NCI-H748 (cell line): ENCODE data around the gene PIEZO2.
"Not testable (repeated sequence)": the region's sequence is repeated elsewhere in the genome, so short reads cannot be mapped to it uniquely, and the experiment has no call there.

Source experiments
- DNase-seq: peaks from one replicate; lab custom pipeline; 2025; ENCODE audit not compliant: unreplicated experiment; lab: John Stamatoyannopoulos, UW

PIEZO2 gene

GRCh38 chr18:10850840-10851239 lies 298.5 kb downstream of the PIEZO2 start:
- DNase-seq = no peak

GRCh38 chr18:10850216-10850615 lies 299.2 kb downstream of the PIEZO2 start:
- no peak for DNase-seq

- DNase-seq = no peak
Observed at GRCh38 chr18:10847907-10848306, 301.5 kb downstream of the PIEZO2 start.

- DNase-seq = no peak
Observed at GRCh38 chr18:10847408-10847790, 302.0 kb downstream of the PIEZO2 start.

GRCh38 chr18:10846657-10847407 lies 302.5 kb downstream of the PIEZO2 start:
- no peak for DNase-seq

- DNase-seq = not testable (repeated sequence)
Observed at GRCh38 chr18:10846035-10846434, 303.3 kb downstream of the PIEZO2 start.

GRCh38 chr18:10843565-10843964 lies 305.8 kb downstream of the PIEZO2 start:
- no peak for DNase-seq

GRCh38 chr18:10842861-10843260 lies 306.5 kb downstream of the PIEZO2 start:
- no peak for DNase-seq

- no peak for DNase-seq
Observed at GRCh38 chr18:10842371-10842770, 307.0 kb downstream of the PIEZO2 start.

- DNase-seq = no peak
Observed at GRCh38 chr18:10841203-10841602, 308.2 kb downstream of the PIEZO2 start.

GRCh38 chr18:10840743-10841142 lies 308.6 kb downstream of the PIEZO2 start:
- DNase-seq = no peak

GRCh38 chr18:10839421-10839820 lies 309.9 kb downstream of the PIEZO2 start:
- DNase-seq = no peak

- no peak for DNase-seq
Observed at GRCh38 chr18:10838553-10838952, 310.8 kb downstream of the PIEZO2 start.

GRCh38 chr18:10834128-10834815 lies 315.1 kb downstream of the PIEZO2 start:
- DNase-seq = no peak

- no peak for DNase-seq
Observed at GRCh38 chr18:10833656-10834055, 315.7 kb downstream of the PIEZO2 start.

GRCh38 chr18:10826400-10826799 lies 323.0 kb downstream of the PIEZO2 start:
- no peak for DNase-seq

- peak; percentile 16 for DNase-seq
Observed at GRCh38 chr18:10822456-10822855, 326.9 kb downstream of the PIEZO2 start.

GRCh38 chr18:10820681-10821080 lies 328.7 kb downstream of the PIEZO2 start:
- DNase-seq = no peak

GRCh38 chr18:10814336-10814735 lies 335.0 kb downstream of the PIEZO2 start:
- DNase-seq = no peak

GRCh38 chr18:10805587-10806118 lies 343.7 kb downstream of the PIEZO2 start:
- no peak for DNase-seq

GRCh38 chr18:10804126-10804525 lies 345.2 kb downstream of the PIEZO2 start:
- peak; percentile 75 for DNase-seq
